Erythroblast (primary cell): Measurements from ENCODE around the gene ERH.

Source experiments
- GATA1 ChIP-seq: IDR thresholded peaks from 2 replicates; pipeline ENCODE4 v1.6.1; 2011; ENCODE audit warnings: low read depth, mild to moderate bottlenecking, control low read depth, low read length, moderate library complexity
- POLR2A ChIP-seq: IDR thresholded peaks from 2 replicates; pipeline ENCODE4 v1.6.1; 2011; ENCODE audit warnings: mild to moderate bottlenecking, low read length

GRCh38 chr14:69331206-69331605, 66.9 kb downstream of the ERH start:
- TF ChIP-seq POLR2A (no peak), GATA1 (no peak)
